CD14-positive monocyte (primary cell): Measurements from ENCODE around the gene ICAM2. TPM values are rescaled to one million over a fixed set of nuclear protein-coding genes. Genes with fewer than 3 reads are reported as not detected.

Source experiments
- DNase-seq, 3 donors: peaks; one replicate each; pipeline ENCODE4 v3.0.0-alpha.2; 2011 to 2022
- H2AFZ ChIP-seq: 2 replicates; pipeline ENCODE4 v1.6.0; 2012; ENCODE audit warnings: mild to moderate bottlenecking, low read depth, low read length, inconsistent platforms; ENCODE audit not compliant: insufficient read depth, poor library complexity, severe bottlenecking
- H3K27ac ChIP-seq, 2 donors: 1 replicate in 1 of 2; 2 replicates in 1 of 2; pipeline ENCODE4 v1.5.1; 2012 to 2013; ENCODE audit warnings: low read length in 2 of 2, control low read depth in 1 of 2, inconsistent platforms in 1 of 2, low read depth in 1 of 2, mild to moderate bottlenecking in 1 of 2
- H3K27me3 ChIP-seq, 2 donors: one replicate each; pipeline versions ENCODE4 v1.6.0 to v1.6.1; 2011 to 2013; ENCODE audit warnings: low read length in 2 of 2; ENCODE audit not compliant: control insufficient read depth in 2 of 2, insufficient read depth in 2 of 2
- H3K36me3 ChIP-seq, 2 donors: replicated peaks in 1 of 2; 1 replicate in 1 of 2; 2 replicates in 1 of 2; pipeline versions ENCODE4 v1.5.1 to v1.6.1; 2012 to 2013; ENCODE audit warnings: low read length in 2 of 2, control low read depth in 1 of 2, inconsistent platforms in 1 of 2, mild to moderate bottlenecking in 1 of 2; ENCODE audit not compliant: insufficient read depth in 2 of 2, control insufficient read depth in 1 of 2
- H3K4me1 ChIP-seq, 2 donors: 1 replicate in 1 of 2; 2 replicates in 1 of 2; pipeline versions ENCODE4 v1.5.1 to v1.6.1; 2012 to 2013; ENCODE audit warnings: low read length in 2 of 2, control low read depth in 1 of 2, inconsistent platforms in 1 of 2, mild to moderate bottlenecking in 1 of 2, moderate library complexity in 1 of 2; ENCODE audit not compliant: insufficient read depth in 2 of 2, control insufficient read depth in 1 of 2
- H3K4me2 ChIP-seq: replicated peaks from 2 replicates; pipeline ENCODE3; 2012; ENCODE audit warnings: low read length, moderate library complexity, mild to moderate bottlenecking; ENCODE audit not compliant: poor library complexity, severe bottlenecking; ENCODE audit errors: extremely low read depth
- H3K4me3 ChIP-seq, 3 experiments: fragments of 200-600 bp in 1 of 3; sonication (generic) in 1 of 3; replicated peaks in 1 of 3; 1 replicate in 2 of 3; 2 replicates in 1 of 3; pipeline ENCODE4 v1.5.1; 2011 to 2013; ENCODE audit warnings: low read length in 3 of 3, mild to moderate bottlenecking in 3 of 3, control low read depth in 2 of 3, low read depth in 2 of 3, inconsistent platforms in 1 of 3, moderate library complexity in 1 of 3
- H3K79me2 ChIP-seq: 2 replicates; pipeline ENCODE4 v1.6.0; 2012; ENCODE audit warnings: mild to moderate bottlenecking, control low read depth, inconsistent platforms, low read length, moderate library complexity; ENCODE audit not compliant: insufficient read depth
- H3K9ac ChIP-seq: 2 replicates; pipeline ENCODE4 v1.6.0; 2017; ENCODE audit warnings: low read length, mild to moderate bottlenecking; ENCODE audit not compliant: insufficient read depth, poor library complexity, severe bottlenecking
- H3K9me3 ChIP-seq, 2 donors: replicated peaks in 1 of 2; 1 replicate in 1 of 2; 2 replicates in 1 of 2; pipeline versions ENCODE4 v1.5.1 to v1.6.1; 2012 to 2013; ENCODE audit warnings: low read length in 2 of 2, control low read depth in 1 of 2; ENCODE audit not compliant: control insufficient read depth in 1 of 2, insufficient read depth in 1 of 2
- H4K20me1 ChIP-seq: 2 replicates; pipeline ENCODE4 v1.6.0; 2012; ENCODE audit warnings: mild to moderate bottlenecking, low read length, control low read depth, moderate library complexity; ENCODE audit not compliant: insufficient read depth
- H3K27ac Mint-ChIP-seq, 7 donors: one replicate each; pipeline ENCODE4 v1.8.0; 2020; ENCODE audit warnings: mild to moderate bottlenecking in 7 of 7, mixed read lengths in 7 of 7, moderate library complexity in 6 of 7, inconsistent platforms in 2 of 7
- H3K27me3 Mint-ChIP-seq, 3 donors: one replicate each; pipeline ENCODE4 v1.8.0; 2021 to 2022; ENCODE audit warnings: low read depth in 3 of 3, mild to moderate bottlenecking in 3 of 3, mixed read lengths in 3 of 3, moderate library complexity in 3 of 3, inconsistent platforms in 1 of 3
- H3K36me3 Mint-ChIP-seq, 2 donors: one replicate each; pipeline ENCODE4 v1.8.0; 2020; ENCODE audit warnings: mixed read lengths in 2 of 2, inconsistent platforms in 1 of 2, mild to moderate bottlenecking in 1 of 2
- H3K4me1 Mint-ChIP-seq: one replicate; pipeline ENCODE4 v1.8.0; 2020; ENCODE audit warnings: mild to moderate bottlenecking, mixed read lengths
- H3K4me3 Mint-ChIP-seq, 2 donors: one replicate each; pipeline ENCODE4 v1.8.0; 2020; ENCODE audit warnings: mild to moderate bottlenecking in 2 of 2, mixed read lengths in 2 of 2, moderate library complexity in 1 of 2
- H3K9me3 Mint-ChIP-seq, 7 donors: one replicate each; pipeline ENCODE4 v1.8.0; 2020 to 2022; ENCODE audit warnings: mixed read lengths in 7 of 7, mild to moderate bottlenecking in 6 of 7, moderate library complexity in 6 of 7, inconsistent platforms in 2 of 7
- CTCF ChIP-seq: fragments of 200-600 bp; IDR thresholded peaks from one replicate; pipeline ENCODE4 v1.8.0; 2022; ENCODE audit warnings: antibody characterized with exemption, mild to moderate bottlenecking
- WGBS: methylation state at CpG from one replicate; pipeline ENCODE4 v1.1.5; 2013; ENCODE audit warnings: missing lambda C conversion rate; ENCODE audit not compliant: insufficient coverage; 5-methylcytosine and 5-hydroxymethylcytosine counted together
- intact Hi-C, 2 donors: fragments of 100-400 bp; cut with micrococcal nuclease; formaldehyde crosslinking; loops; one replicate each; pipeline versions ENCODE4 v1.15.0 to v1.15.1; 2023
- polyA plus RNA-seq, 3 donors: library from polyadenylated mRNA; depleted of rRNA in 1 of 3; unstranded in 2 of 3; stranded (reverse) in 1 of 3; fragments of 300-500 nt in 2 of 3; fragments of >200 nt in 1 of 3; fragmentation: Illumina TruSeq in 2 of 3; gene quantifications; 1 replicate in 2 of 3; 2 replicates in 1 of 3; pipeline ENCODE4 v1.2.3, GENCODE V29; 2012 to 2021

The ICAM2 gene
- polyA plus RNA-seq, 3 donors: 111 to 186 (median 174) TPM

- Histone ChIP-seq H3K4me2 (no peak overlapping the region), H3K4me1 (peaks cover 40 to 45% of the 10 kb centered on the region in 2 donors), H3K4me3 (no peak overlapping the region), H3K27me3 (no peaks in the 10 kb centered on the region), H3K27ac (no peak overlapping the region), H3K79me2 (no peaks in the 10 kb centered on the region), H3K36me3 (no peaks in the 10 kb centered on the region), H2AFZ (no peak overlapping the region), H3K9ac (no peak overlapping the region), H4K20me1 (no peaks in the 10 kb centered on the region), H3K9me3 (peaks cover 0 to 5% of the 10 kb centered on the region in 2 donors)
- no peak for TF ChIP-seq CTCF
- intact Hi-C loops: no loop called here
- H3K4me3 Mint-ChIP-seq: no peak overlapping the region
- peaks cover 0 to 3% of the 10 kb centered on the region in 2 donors for H3K36me3 Mint-ChIP-seq
- peaks cover 2 to 12% (median 11%) of the 10 kb centered on the region in 3 donors for H3K27me3 Mint-ChIP-seq
- H3K27ac Mint-ChIP-seq: no peak overlapping the region
- no peak for DNase-seq
- H3K4me1 Mint-ChIP-seq: peaks cover 48% of the 10 kb centered on the region
- no CpG with 5 or more reads among the region's 3 CpGs for WGBS
- peaks cover 1 to 8% (median 4%) of the 10 kb centered on the region in 7 donors for H3K9me3 Mint-ChIP-seq
These were observed 33.6 kb downstream of the ICAM2 start for GRCh38 chr17:63986821-63987220.

- Histone ChIP-seq H3K36me3 (no peaks in the 10 kb centered on the region), H3K4me1 (peaks cover 37 to 42% of the 10 kb centered on the region in 2 donors), H3K4me2 (no peak overlapping the region), H3K79me2 (no peaks in the 10 kb centered on the region), H3K9me3 (peaks cover 0 to 10% of the 10 kb centered on the region in 2 donors), H3K9ac (peak overlapping the region; percentile 24), H3K27me3 (no peaks in the 10 kb centered on the region), H4K20me1 (no peaks in the 10 kb centered on the region), H2AFZ (peak overlapping the region; percentile 35), H3K4me3 (no peak overlapping the region), H3K27ac (peak overlapping the region; percentile 0 to 44)
- H3K4me3 Mint-ChIP-seq: peak overlapping the region in 1 of 2 donors; percentile 51
- peaks cover 0 to 3% of the 10 kb centered on the region in 2 donors for H3K36me3 Mint-ChIP-seq
- no peak for TF ChIP-seq CTCF
- 53% methylated on average over 12 of the region's 13 CpGs for WGBS
- peak overlapping the region; percentile 35 to 88 (median 63) for H3K27ac Mint-ChIP-seq
- peaks cover 1 to 11% (median 8%) of the 10 kb centered on the region in 7 donors for H3K9me3 Mint-ChIP-seq
- intact Hi-C loops: no loop called here
- no peak for DNase-seq
- peaks cover 45% of the 10 kb centered on the region for H3K4me1 Mint-ChIP-seq
- peaks cover 0 to 5% (median 4%) of the 10 kb centered on the region in 3 donors for H3K27me3 Mint-ChIP-seq
These were observed 34.9 kb downstream of the ICAM2 start for GRCh38 chr17:63985387-63986140.
